Mesenchymal stem cell (in vitro differentiated cells and primary cell): ENCODE data around the gene CFC1.
"Not testable (repeated sequence)": the region's sequence is repeated elsewhere in the genome, so short reads cannot be mapped to it uniquely, and the experiment has no call there.

Experiments
- DNase-seq: peaks from one replicate; pipeline ENCODE4 v3.0.0-alpha.2; 2013
- H2AFZ ChIP-seq: one replicate; pipeline ENCODE4 v1.6.1; 2013; ENCODE audit warnings: low read depth, mild to moderate bottlenecking, control low read depth, inconsistent platforms, low read length, moderate library complexity
- H2AK5ac ChIP-seq: 2 replicates; pipeline ENCODE4 v1.6.1; 2013; ENCODE audit warnings: low read length, moderate library complexity, mild to moderate bottlenecking, inconsistent platforms; ENCODE audit not compliant: severe bottlenecking
- H2BK120ac ChIP-seq: one replicate; pipeline ENCODE4 v1.6.1; 2013; ENCODE audit warnings: low read depth, mild to moderate bottlenecking, inconsistent platforms, low read length, moderate library complexity
- H2BK12ac ChIP-seq, 2 experiments: one replicate each; pipeline ENCODE4 v1.6.1; 2013; ENCODE audit warnings: inconsistent platforms in 2 of 2, low read length in 2 of 2, mild to moderate bottlenecking in 2 of 2, moderate library complexity in 2 of 2, control low read depth in 1 of 2
- H2BK15ac ChIP-seq: one replicate; pipeline ENCODE4 v1.6.1; 2013; ENCODE audit warnings: mild to moderate bottlenecking, low read depth, inconsistent platforms; ENCODE audit not compliant: poor library complexity, severe bottlenecking
- H2BK5ac ChIP-seq: 2 replicates; pipeline ENCODE4 v1.6.1; 2013; ENCODE audit warnings: low read depth, mild to moderate bottlenecking, low read length, control low read depth, inconsistent platforms; ENCODE audit not compliant: poor library complexity, severe bottlenecking
- H3K14ac ChIP-seq, 2 experiments: one replicate each; pipeline ENCODE4 v1.6.1; 2013; ENCODE audit warnings: inconsistent platforms in 2 of 2, low read length in 2 of 2, control low read depth in 1 of 2, mild to moderate bottlenecking in 1 of 2, moderate library complexity in 1 of 2
- H3K18ac ChIP-seq, 2 experiments: one replicate each; pipeline ENCODE4 v1.6.1; 2013; ENCODE audit warnings: inconsistent platforms in 2 of 2, low read length in 2 of 2, control low read depth in 1 of 2, low read depth in 1 of 2, mild to moderate bottlenecking in 1 of 2
- H3K23ac ChIP-seq, 2 experiments: one replicate each; pipeline ENCODE4 v1.6.1; 2013; ENCODE audit warnings: inconsistent platforms in 2 of 2, low read length in 2 of 2, mild to moderate bottlenecking in 2 of 2, moderate library complexity in 2 of 2, control low read depth in 1 of 2
- H3K27ac ChIP-seq: 2 replicates; pipeline ENCODE4 v1.5.1; 2013; ENCODE audit warnings: mild to moderate bottlenecking, moderate library complexity, low read length, control low read depth, inconsistent platforms; ENCODE audit not compliant: poor library complexity, severe bottlenecking
- H3K27me3 ChIP-seq, 2 experiments: 2 replicates each; pipeline versions ENCODE4 v1.6.1 to v1.7.0; 2013; ENCODE audit warnings: low read length in 2 of 2, mild to moderate bottlenecking in 2 of 2, moderate library complexity in 2 of 2, control low read depth in 1 of 2, inconsistent platforms in 1 of 2; ENCODE audit not compliant: control insufficient read depth in 1 of 2, insufficient read depth in 1 of 2
- H3K36me3 ChIP-seq, 2 experiments: 2 replicates each; pipeline versions ENCODE4 v1.6.1 to v1.7.0; 2013; ENCODE audit warnings: low read length in 2 of 2, control low read depth in 1 of 2, inconsistent platforms in 1 of 2, low read depth in 1 of 2, mild to moderate bottlenecking in 1 of 2; ENCODE audit not compliant: insufficient read depth in 2 of 2, control insufficient read depth in 1 of 2
- H3K4ac ChIP-seq, 2 experiments: one replicate each; pipeline ENCODE4 v1.6.1; 2013; ENCODE audit warnings: inconsistent platforms in 2 of 2, low read length in 2 of 2, mild to moderate bottlenecking in 2 of 2, moderate library complexity in 2 of 2, control low read depth in 1 of 2, low read depth in 1 of 2
- H3K4me1 ChIP-seq: 2 replicates; pipeline ENCODE4 v1.6.1; 2013; ENCODE audit warnings: low read depth, low read length, control low read depth; ENCODE audit not compliant: control insufficient read depth, insufficient read depth
- H3K4me2 ChIP-seq: 2 replicates; pipeline ENCODE4 v1.6.1; 2013; ENCODE audit warnings: low read length, mild to moderate bottlenecking, inconsistent platforms; ENCODE audit not compliant: poor library complexity, severe bottlenecking
- H3K4me3 ChIP-seq, 2 experiments: 2 replicates each; pipeline versions ENCODE4 v1.5.1 to v1.7.0; 2013; ENCODE audit warnings: low read length in 2 of 2, mild to moderate bottlenecking in 2 of 2, control low read depth in 1 of 2, low read depth in 1 of 2; ENCODE audit not compliant: insufficient read depth in 1 of 2
- H3K79me1 ChIP-seq: replicated peaks from 2 replicates; pipeline ENCODE4 v1.6.1; 2013; ENCODE audit warnings: mild to moderate bottlenecking, control low read depth, low read length, inconsistent platforms; ENCODE audit not compliant: poor library complexity, severe bottlenecking
- H3K9ac ChIP-seq: 2 replicates; pipeline ENCODE4 v1.7.0; 2013; ENCODE audit warnings: mild to moderate bottlenecking, low read length, moderate library complexity
- H3K9me3 ChIP-seq: 2 replicates; pipeline ENCODE4 v1.7.0; 2013; ENCODE audit warnings: mild to moderate bottlenecking, low read length; ENCODE audit not compliant: control insufficient read depth
- H4K8ac ChIP-seq: one replicate; pipeline ENCODE4 v1.6.1; 2013; ENCODE audit warnings: inconsistent platforms, mild to moderate bottlenecking, low read length, moderate library complexity
- H4K91ac ChIP-seq: one replicate; pipeline ENCODE4 v1.6.1; 2013; ENCODE audit warnings: mild to moderate bottlenecking, low read length, inconsistent platforms
- WGBS: methylation state at CpG from one replicate; pipeline ENCODE4 v1.1.7; 2013; ENCODE audit warnings: mixed read lengths; 5-methylcytosine and 5-hydroxymethylcytosine counted together

The CFC1 gene

GRCh38 chr2:130601648-130602302 is 2.4 kb upstream of the CFC1 start:
- not testable (repeated sequence) for H3K79me1 ChIP-seq, H2AFZ ChIP-seq, H3K14ac ChIP-seq, H3K4me2 ChIP-seq, H3K4me3 ChIP-seq, DNase-seq, H3K4ac ChIP-seq, H4K91ac ChIP-seq, H3K9ac ChIP-seq, H2BK120ac ChIP-seq, H3K36me3 ChIP-seq, H3K4me1 ChIP-seq, H2BK12ac ChIP-seq, H2BK15ac ChIP-seq, H3K23ac ChIP-seq, H3K18ac ChIP-seq, H2BK5ac ChIP-seq, H3K27ac ChIP-seq, H4K8ac ChIP-seq, H2AK5ac ChIP-seq, H3K27me3 ChIP-seq, H3K9me3 ChIP-seq
- WGBS = 0% methylated on average over 1 of the region's 15 CpGs

- H4K91ac ChIP-seq, H2BK12ac ChIP-seq, H3K27ac ChIP-seq, H3K36me3 ChIP-seq, H3K18ac ChIP-seq, H3K4me1 ChIP-seq, H2BK120ac ChIP-seq, H2AK5ac ChIP-seq, H3K4ac ChIP-seq, H2BK15ac ChIP-seq, H4K8ac ChIP-seq, H3K27me3 ChIP-seq, H2BK5ac ChIP-seq, H3K4me3 ChIP-seq, DNase-seq, H2AFZ ChIP-seq, H3K23ac ChIP-seq, H3K79me1 ChIP-seq, H3K9ac ChIP-seq, H3K9me3 ChIP-seq, H3K4me2 ChIP-seq, H3K14ac ChIP-seq: not testable (repeated sequence)
- WGBS = no CpG with 5 or more reads among the region's 9 CpGs
Observed at GRCh38 chr2:130599926-130600325, 551 bp upstream of the CFC1 start.

- H4K8ac ChIP-seq, H3K9me3 ChIP-seq, H3K4ac ChIP-seq, H2AK5ac ChIP-seq, H3K4me3 ChIP-seq, H3K23ac ChIP-seq, H3K79me1 ChIP-seq, H2AFZ ChIP-seq, H3K36me3 ChIP-seq, DNase-seq, H3K27ac ChIP-seq, H3K18ac ChIP-seq, H2BK15ac ChIP-seq, H3K27me3 ChIP-seq, H3K4me2 ChIP-seq, H3K9ac ChIP-seq, H2BK12ac ChIP-seq, H2BK120ac ChIP-seq, H2BK5ac ChIP-seq, H3K4me1 ChIP-seq, H3K14ac ChIP-seq, H4K91ac ChIP-seq: not testable (repeated sequence)
- WGBS = no CpG with 5 or more reads among the region's 15 CpGs
Observed at GRCh38 chr2:130598463-130598862, 912 bp downstream of the CFC1 start.

- H4K91ac ChIP-seq, H3K9me3 ChIP-seq, H3K14ac ChIP-seq, H2BK5ac ChIP-seq, H3K27me3 ChIP-seq, H3K79me1 ChIP-seq, H3K36me3 ChIP-seq, H2BK120ac ChIP-seq, H3K27ac ChIP-seq, H3K9ac ChIP-seq, H4K8ac ChIP-seq, H2BK15ac ChIP-seq, H2BK12ac ChIP-seq, H3K23ac ChIP-seq, H3K4me2 ChIP-seq, H2AFZ ChIP-seq, H2AK5ac ChIP-seq, H3K4me1 ChIP-seq, H3K4ac ChIP-seq, DNase-seq, H3K4me3 ChIP-seq, H3K18ac ChIP-seq: not testable (repeated sequence)
- WGBS = no CpG with 5 or more reads among the region's 22 CpGs
Observed at GRCh38 chr2:130597994-130598393, 1.4 kb downstream of the CFC1 start.
